HepG2 (cell line): ENCODE results near the gene CFAP61. TPM values are rescaled to one million over a fixed set of nuclear protein-coding genes. Genes with fewer than 3 reads are reported as not detected.

Experiments used
- ARID2 ChIP-seq: sonication (generic); formaldehyde crosslinking; IDR thresholded peaks from 2 replicates; pipeline ENCODE4 v1.8.1; 2022; ENCODE audit warnings: mild to moderate bottlenecking, missing genetic modification reagents, borderline replicate concordance
- CCDC6 ChIP-seq: sonication (generic); formaldehyde crosslinking; IDR thresholded peaks from 2 replicates; pipeline ENCODE4 v1.8.1; 2022; ENCODE audit warnings: mild to moderate bottlenecking, missing genetic modification reagents, moderate library complexity
- CENPBD1 ChIP-seq: sonication (generic); formaldehyde crosslinking; IDR thresholded peaks from 2 replicates; pipeline ENCODE4 v1.8.0; 2022; ENCODE audit warnings: missing genetic modification reagents, low read depth, mild to moderate bottlenecking, borderline replicate concordance
- FOXA1 ChIP-seq, 2 experiments: fragments of 450-650 bp in 1 of 2; sonication (generic) in 1 of 2; formaldehyde crosslinking in 1 of 2; IDR thresholded peaks; 2 replicates each; pipeline versions ENCODE4 v1.4.0 to v1.6.1; 2016 to 2020; ENCODE audit warnings: missing genetic modification reagents in 1 of 2
- GPN1 ChIP-seq: sonication (generic); formaldehyde crosslinking; IDR thresholded peaks from 2 replicates; pipeline ENCODE4 v1.5.1; 2020; ENCODE audit warnings: missing genetic modification reagents, borderline replicate concordance
- HBP1 ChIP-seq: IDR thresholded peaks from 2 replicates; pipeline ENCODE4 v1.6.1; 2016; ENCODE audit warnings: low read depth, control low read depth
- HHEX ChIP-seq: IDR thresholded peaks from 2 replicates; pipeline ENCODE4 v1.6.1; 2016; ENCODE audit warnings: control low read depth
- HMGXB4 ChIP-seq, 2 experiments: sonication (generic) in 1 of 2; formaldehyde crosslinking in 1 of 2; IDR thresholded peaks; 2 replicates each; pipeline versions ENCODE4 v1.4.0 to v1.6.1; 2018 to 2020; ENCODE audit warnings: missing genetic modification reagents in 2 of 2, borderline replicate concordance in 1 of 2, low read depth in 1 of 2, mild to moderate bottlenecking in 1 of 2, missing biosample characterization in 1 of 2
- KLF9 ChIP-seq: IDR thresholded peaks from 2 replicates; pipeline ENCODE4 v1.6.1; 2016; ENCODE audit warnings: low read depth
- MTA3 ChIP-seq: sonication (generic); formaldehyde crosslinking; IDR thresholded peaks from 2 replicates; pipeline ENCODE4 v1.4.0; 2020; ENCODE audit warnings: missing genetic modification reagents
- MTF2 ChIP-seq: sonication (generic); formaldehyde crosslinking; IDR thresholded peaks from 2 replicates; pipeline ENCODE4 v1.5.0; 2020; ENCODE audit warnings: missing genetic modification reagents, borderline replicate concordance
- MXD1 ChIP-seq: sonication (generic); formaldehyde crosslinking; IDR thresholded peaks from 2 replicates; pipeline ENCODE4 v1.4.0; 2020; ENCODE audit warnings: mild to moderate bottlenecking, missing genetic modification reagents
- MYC ChIP-seq: sonication (generic); formaldehyde crosslinking; IDR thresholded peaks from 2 replicates; pipeline ENCODE4 v1.9.0; 2021; ENCODE audit warnings: missing genetic modification reagents, borderline replicate concordance
- NFYC ChIP-seq: IDR thresholded peaks from 2 replicates; pipeline ENCODE4 v1.6.1; 2016; ENCODE audit warnings: missing genetic modification reagents, missing compliant biosample characterization
- NR2F6 ChIP-seq, 2 experiments: IDR thresholded peaks; 2 replicates each; pipeline ENCODE4 v1.6.1; 2016; ENCODE audit warnings: antibody characterized with exemption in 1 of 2, mild to moderate bottlenecking in 1 of 2
- PBX2 ChIP-seq: IDR thresholded peaks from 2 replicates; pipeline ENCODE4 v1.6.1; 2016; ENCODE audit warnings: control low read depth
- RFX5 ChIP-seq: IDR thresholded peaks from 2 replicates; pipeline ENCODE4 v1.6.1; 2011; ENCODE audit warnings: low read depth, low read length, improper control_type of control experiment
- RNF2 ChIP-seq: fragments of 450-650 bp; conservative IDR thresholded peaks from 2 replicates; pipeline ENCODE4 v1.6.1; 2016; ENCODE audit warnings: low read depth
- SMAD3 ChIP-seq: sonication (generic); formaldehyde crosslinking; IDR thresholded peaks from 2 replicates; pipeline ENCODE4 v1.4.0; 2020; ENCODE audit warnings: missing genetic modification reagents
- SRY ChIP-seq: sonication (generic); formaldehyde crosslinking; IDR thresholded peaks from 2 replicates; pipeline ENCODE4 v1.8.0; 2022; ENCODE audit warnings: mild to moderate bottlenecking, missing genetic modification reagents
- TEAD2 ChIP-seq: sonication (generic); formaldehyde crosslinking; IDR thresholded peaks from 2 replicates; pipeline ENCODE4 v1.9.0; 2021; ENCODE audit warnings: missing genetic modification reagents
- TFAP4 ChIP-seq: sonication (generic); IDR thresholded peaks from 2 replicates; pipeline ENCODE4 v1.6.1; 2016; ENCODE audit warnings: low read depth, borderline replicate concordance
- XBP1 ChIP-seq: sonication (generic); formaldehyde crosslinking; IDR thresholded peaks from 2 replicates; pipeline ENCODE4 v1.5.0; 2020; ENCODE audit warnings: missing genetic modification reagents
- ZNF256 ChIP-seq: sonication (generic); formaldehyde crosslinking; conservative IDR thresholded peaks from 2 replicates; pipeline ENCODE4 v1.4.0; 2020; ENCODE audit warnings: missing genetic modification reagents
- ZNF576 ChIP-seq: sonication (generic); formaldehyde crosslinking; IDR thresholded peaks from 2 replicates; pipeline ENCODE4 v1.4.0; 2020; ENCODE audit warnings: mild to moderate bottlenecking, missing genetic modification reagents
- ZNF761 ChIP-seq: sonication (generic); formaldehyde crosslinking; conservative IDR thresholded peaks from 2 replicates; pipeline ENCODE4 v1.4.0; 2020; ENCODE audit warnings: mild to moderate bottlenecking, missing genetic modification reagents
- polyA plus RNA-seq, 8 experiments: library from polyadenylated mRNA; depleted of rRNA in 3 of 8; stranded (reverse) in 7 of 8; unstranded in 1 of 8; fragments of >200 nt; fragmentation: Illumina TruSeq in 4 of 8; extraction: Trizol in 4 of 8; gene quantifications; 2 replicates each; pipeline versions ENCODE4 v1.2.1 to v1.2.3, GENCODE V29; 2011 to 2016; ENCODE audit warnings: low read depth in 4 of 8, missing spikeins in 1 of 8, mixed read lengths in 1 of 8; ENCODE audit not compliant: insufficient read depth in 1 of 8
- total RNA-seq, 5 experiments: library from RNA; depleted of rRNA; stranded (reverse); fragments of >200 nt; fragmentation: Illumina TruSeq; extraction: Trizol; gene quantifications; 2 replicates each; pipeline ENCODE4 v1.2.3, GENCODE V29; 2016; ENCODE audit warnings: low read depth in 1 of 5

Gene CFAP61
- total and polyA plus RNA-seq, 2 of the 13 experiments (the other 11 are each of a cell fraction or from before 2014, with no cell fraction given), result 0.27 TPM; not detected in 1

GRCh38 chr20:20009784-20010253, 42.5 kb upstream of the CFAP61 start (continued):
- TF ChIP-seq CCDC6 (CRISPR knock-in tag) (no peak), XBP1 (no peak), KLF9 (no peak), GPN1 (CRISPR knock-in tag) (no peak), ZNF761 (CRISPR knock-in tag) (no peak), PBX2 (CRISPR knock-in tag) (no peak), RNF2 (no peak), CENPBD1 (CRISPR knock-in tag) (no peak), MXD1 (CRISPR knock-in tag) (no peak), HMGXB4 (CRISPR knock-in tag; IDR thresholded peaks at IDR 0.05; ENCODE audit: borderline replicate concordance in 1 of 2, low read depth in 1 of 2) (0 out of 4 replicates have a peak, but pooled peaks of 1 of the 2 experiments have one; percentile 17), TEAD2 (CRISPR knock-in tag) (no peak), SRY (CRISPR knock-in tag) (no peak), ZNF576 (CRISPR knock-in tag) (no peak), ZNF256 (CRISPR knock-in tag) (no peak), NR2F6 (IDR thresholded peaks at IDR 0.05) (no peak), NR2F6 (CRISPR knock-in tag; IDR thresholded peaks at IDR 0.05) (peak; percentile 22; the same call in 1 of the 2 replicates), MYC (CRISPR knock-in tag) (no peak), SMAD3 (CRISPR knock-in tag) (no peak), ARID2 (CRISPR knock-in tag) (no peak), MTF2 (CRISPR knock-in tag) (no peak), HBP1 (CRISPR knock-in tag) (peak; percentile 78; the same call in 1 of the 2 replicates), HHEX (CRISPR knock-in tag) (no peak), TFAP4 (no peak), RFX5 (no peak), FOXA1 (IDR thresholded peaks at IDR 0.05) (no peak), FOXA1 (CRISPR knock-in tag; IDR thresholded peaks at IDR 0.05) (no peak), NFYC (CRISPR knock-in tag) (no peak), MTA3 (CRISPR knock-in tag) (no peak)
